ENCODE measurements around the gene NECAB2.

DNA sequence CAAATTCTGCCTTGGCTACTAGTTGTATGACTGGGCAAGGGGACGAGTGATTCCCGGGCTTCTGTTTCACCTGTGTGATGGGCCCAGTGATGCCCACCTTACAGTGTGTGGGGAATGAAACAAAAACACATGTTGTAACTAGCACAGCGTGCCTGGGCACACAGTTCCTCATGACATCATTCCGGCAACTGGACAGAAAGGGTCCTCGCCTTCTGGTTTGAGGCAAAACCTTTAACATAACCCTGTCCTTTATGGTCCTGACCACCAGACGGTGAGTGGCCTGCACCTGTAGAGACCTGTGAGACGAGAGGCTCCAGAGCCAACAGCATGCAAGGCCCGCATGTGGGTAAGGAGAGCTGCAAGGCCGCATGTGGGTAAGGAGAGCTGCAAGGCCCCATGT lies 82.3 kb downstream of the NECAB2 start:
- TF ChIP-seq, protein P1, sequence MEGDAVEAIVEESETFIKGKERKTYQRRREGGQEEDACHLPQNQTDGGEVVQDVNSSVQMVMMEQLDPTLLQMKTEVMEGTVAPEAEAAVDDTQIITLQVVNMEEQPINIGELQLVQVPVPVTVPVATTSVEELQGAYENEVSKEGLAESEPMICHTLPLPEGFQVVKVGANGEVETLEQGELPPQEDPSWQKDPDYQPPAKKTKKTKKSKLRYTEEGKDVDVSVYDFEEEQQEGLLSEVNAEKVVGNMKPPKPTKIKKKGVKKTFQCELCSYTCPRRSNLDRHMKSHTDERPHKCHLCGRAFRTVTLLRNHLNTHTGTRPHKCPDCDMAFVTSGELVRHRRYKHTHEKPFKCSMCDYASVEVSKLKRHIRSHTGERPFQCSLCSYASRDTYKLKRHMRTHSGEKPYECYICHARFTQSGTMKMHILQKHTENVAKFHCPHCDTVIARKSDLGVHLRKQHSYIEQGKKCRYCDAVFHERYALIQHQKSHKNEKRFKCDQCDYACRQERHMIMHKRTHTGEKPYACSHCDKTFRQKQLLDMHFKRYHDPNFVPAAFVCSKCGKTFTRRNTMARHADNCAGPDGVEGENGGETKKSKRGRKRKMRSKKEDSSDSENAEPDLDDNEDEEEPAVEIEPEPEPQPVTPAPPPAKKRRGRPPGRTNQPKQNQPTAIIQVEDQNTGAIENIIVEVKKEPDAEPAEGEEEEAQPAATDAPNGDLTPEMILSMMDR (IDR thresholded peaks at IDR 0.05) = no peak
- no peak for TF ChIP-seq POLR2A (IDR thresholded peaks at IDR 0.05; ENCODE audit: low read depth)
